T-helper 17 cell (primary cell): Measurements from ENCODE around the gene CERS2. TPM values are rescaled to one million over a fixed set of nuclear protein-coding genes. Genes with fewer than 3 reads are reported as not detected.
A peak's percentile ranks its signal among the peaks of the same experiment; 100 is the strongest.

Experiments
- ATAC-seq: fragments of 150-1000 bp; cut with Tn5 transposase; 2 replicates; pipeline ENCODE4 v1.10.0; 2021; ENCODE audit warnings: mild to moderate bottlenecking, moderate library complexity
- DNase-seq, 3 donors: peaks; one replicate each; pipeline versions ENCODE4 v3.0.0 to v3.0.0-alpha.2; 2020 to 2021
- H3K9me3 ChIP-seq: one replicate; pipeline ENCODE4 v1.7.0; 2013; ENCODE audit warnings: low read length, mild to moderate bottlenecking; ENCODE audit not compliant: control insufficient read depth, poor library complexity, severe bottlenecking
- H3K27ac Mint-ChIP-seq: one replicate; pipeline ENCODE4 v1.8.0; 2022; ENCODE audit warnings: mild to moderate bottlenecking, moderate library complexity, mixed read lengths
- H3K27me3 Mint-ChIP-seq: one replicate; pipeline ENCODE4 v1.8.0; 2022; ENCODE audit warnings: mixed read lengths
- H3K36me3 Mint-ChIP-seq: one replicate; pipeline ENCODE4 v1.8.0; 2022; ENCODE audit warnings: low read depth, mixed read lengths
- H3K4me1 Mint-ChIP-seq: one replicate; pipeline ENCODE4 v1.8.0; 2022; ENCODE audit warnings: mild to moderate bottlenecking, mixed read lengths
- H3K4me3 Mint-ChIP-seq: one replicate; pipeline ENCODE4 v1.8.0; 2022; ENCODE audit warnings: mild to moderate bottlenecking, moderate library complexity, mixed read lengths
- total RNA-seq, 4 donors: library from RNA in 2 of 4; stranded (reverse) in 2 of 4; gene quantifications; one replicate each; pipeline ENCODE4 v1.2.3 and lab custom pipeline; 2022 to 2026

Gene CERS2
- total RNA-seq, 2 donors from 2014 or later: 108 to 142 TPM

- peak overlapping the region; percentile 88 for H3K27ac Mint-ChIP-seq
- no peaks in the 10 kb centered on the region for H3K27me3 Mint-ChIP-seq
- no peaks in the 10 kb centered on the region for H3K9me3 ChIP-seq
- peaks cover 9% of the 10 kb centered on the region for H3K36me3 Mint-ChIP-seq
- H3K4me1 Mint-ChIP-seq: peaks cover 51% of the 10 kb centered on the region
- H3K4me3 Mint-ChIP-seq: peak overlapping the region; percentile 90
- ATAC-seq (no peak), DNase-seq (no peak)
Measured at GRCh38 chr1:150971583-150972416, 2.8 kb downstream of the CERS2 start.

GRCh38 chr1:150970808-150971582 is 3.6 kb downstream of the CERS2 start:
- no peaks in the 10 kb centered on the region for H3K9me3 ChIP-seq
- Mint-ChIP-seq H3K4me1 (peaks cover 48% of the 10 kb centered on the region), H3K27ac (peak overlapping the region; percentile 88), H3K36me3 (peaks cover 14% of the 10 kb centered on the region), H3K27me3 (no peaks in the 10 kb centered on the region), H3K4me3 (peak overlapping the region; percentile 65)
- ATAC-seq: no peak
- no peak for DNase-seq

GRCh38 chr1:150969626-150970025 is 5.0 kb downstream of the CERS2 start:
- H3K36me3 Mint-ChIP-seq: peaks cover 14% of the 10 kb centered on the region
- ATAC-seq (no peak), DNase-seq (no peak)
- peak overlapping the region; percentile 88 for H3K27ac Mint-ChIP-seq
- H3K9me3 ChIP-seq: no peaks in the 10 kb centered on the region
- peaks cover 43% of the 10 kb centered on the region for H3K4me1 Mint-ChIP-seq
- H3K4me3 Mint-ChIP-seq: no peak overlapping the region
- no peaks in the 10 kb centered on the region for H3K27me3 Mint-ChIP-seq

DNA sequence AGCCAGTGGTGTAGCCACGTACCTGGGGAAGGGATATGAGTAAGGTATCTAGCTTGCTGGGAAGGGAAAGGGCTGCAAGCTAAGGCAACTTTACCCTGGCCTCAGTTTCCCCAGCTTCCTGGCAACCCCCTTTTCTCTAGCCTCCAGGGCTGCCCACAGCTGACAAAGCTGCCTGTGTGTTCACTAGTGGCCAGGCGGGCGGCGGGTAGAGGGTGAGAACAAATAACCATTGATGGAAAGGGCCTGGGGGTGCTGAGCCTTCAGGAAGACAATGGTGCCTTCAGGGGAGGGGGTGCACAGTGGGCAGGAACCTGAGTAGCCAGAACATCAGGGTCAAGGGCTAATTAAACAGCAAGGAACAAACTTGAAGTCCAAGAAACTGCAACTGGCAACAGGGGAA is 6.1 kb downstream of the CERS2 start:
- Mint-ChIP-seq H3K27ac (peak overlapping the region; percentile 88), H3K36me3 (peaks cover 17% of the 10 kb centered on the region), H3K27me3 (no peaks in the 10 kb centered on the region), H3K4me1 (peaks cover 43% of the 10 kb centered on the region), H3K4me3 (no peak overlapping the region)
- DNase-seq (no peak), ATAC-seq (no peak)
- no peaks in the 10 kb centered on the region for H3K9me3 ChIP-seq

DNA sequence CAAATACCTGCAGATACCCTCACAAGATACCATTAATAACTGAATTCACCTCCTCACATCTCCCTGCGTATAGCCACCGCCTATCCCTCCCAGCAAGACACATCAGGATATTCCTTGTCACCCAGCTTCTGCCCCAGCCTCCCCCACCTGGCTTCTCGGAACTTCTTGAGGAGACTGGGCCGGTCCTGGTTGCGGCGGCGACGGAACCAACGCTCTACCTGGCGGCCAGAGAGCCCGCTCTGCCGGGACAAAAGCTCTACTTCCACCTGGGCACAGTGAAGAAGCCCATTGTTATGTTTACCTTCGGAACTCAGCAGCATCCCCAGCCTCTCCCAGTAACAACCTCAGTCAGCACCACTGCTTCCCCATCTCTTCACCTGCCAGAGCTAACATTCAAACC is 6.7 kb downstream of the CERS2 start:
- H3K9me3 ChIP-seq: no peaks in the 10 kb centered on the region
- Mint-ChIP-seq H3K4me3 (no peak overlapping the region), H3K27me3 (no peaks in the 10 kb centered on the region), H3K36me3 (peaks cover 17% of the 10 kb centered on the region), H3K27ac (peak overlapping the region; percentile 6), H3K4me1 (peaks cover 43% of the 10 kb centered on the region)
- ATAC-seq: no peak
- no peak for DNase-seq

DNA sequence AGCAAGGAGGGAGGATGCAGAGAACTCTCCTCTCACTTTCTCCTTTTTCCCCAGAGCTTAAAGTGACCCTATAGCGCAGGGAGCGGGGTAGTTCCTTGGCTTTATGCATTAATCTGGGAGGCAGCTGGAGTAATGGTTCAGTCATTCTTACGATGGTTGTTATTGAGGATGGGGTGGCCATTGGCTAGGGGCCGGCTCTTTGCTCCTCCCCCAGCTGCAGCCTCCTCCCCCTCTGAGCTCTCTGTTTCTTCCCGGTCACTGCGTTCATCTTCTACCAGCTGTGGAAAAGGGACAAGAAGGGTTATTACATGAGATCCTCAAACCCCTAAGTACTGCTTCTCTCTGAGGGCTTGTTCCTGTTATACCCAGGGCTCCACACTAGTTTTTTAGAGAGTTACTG is 8.6 kb downstream of the CERS2 start:
- DNase-seq (no peak), ATAC-seq (no peak)
- Mint-ChIP-seq H3K4me3 (no peak overlapping the region), H3K27me3 (no peaks in the 10 kb centered on the region), H3K4me1 (peaks cover 31% of the 10 kb centered on the region), H3K27ac (no peak overlapping the region), H3K36me3 (peaks cover 17% of the 10 kb centered on the region)
- H3K9me3 ChIP-seq: no peaks in the 10 kb centered on the region

DNA sequence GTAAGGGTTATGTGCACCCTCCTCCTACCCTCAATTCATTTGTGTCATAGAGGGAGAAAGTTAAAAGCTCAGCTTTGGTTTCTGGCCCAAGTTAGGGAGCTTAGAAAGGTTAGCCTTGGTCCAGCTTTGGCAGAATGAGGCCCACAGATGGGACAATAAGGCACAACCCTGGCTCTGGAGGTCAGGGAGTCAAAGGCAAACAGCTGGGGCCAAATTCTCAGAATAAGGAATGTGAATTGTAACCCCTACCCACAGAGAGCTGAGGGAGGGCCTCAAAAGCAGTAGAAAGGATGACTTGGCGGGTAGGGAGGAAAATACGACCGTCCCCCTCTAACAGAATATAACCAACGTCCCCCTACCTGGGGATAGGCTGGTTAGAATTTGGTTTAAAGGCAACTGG is 9.0 kb downstream of the CERS2 start:
- H3K9me3 ChIP-seq: no peaks in the 10 kb centered on the region
- H3K4me1 Mint-ChIP-seq: peaks cover 27% of the 10 kb centered on the region
- no peaks in the 10 kb centered on the region for H3K27me3 Mint-ChIP-seq
- ATAC-seq (no peak), DNase-seq (no peak)
- H3K27ac Mint-ChIP-seq: no peak overlapping the region
- H3K4me3 Mint-ChIP-seq: no peak overlapping the region
- H3K36me3 Mint-ChIP-seq: peaks cover 17% of the 10 kb centered on the region

DNA sequence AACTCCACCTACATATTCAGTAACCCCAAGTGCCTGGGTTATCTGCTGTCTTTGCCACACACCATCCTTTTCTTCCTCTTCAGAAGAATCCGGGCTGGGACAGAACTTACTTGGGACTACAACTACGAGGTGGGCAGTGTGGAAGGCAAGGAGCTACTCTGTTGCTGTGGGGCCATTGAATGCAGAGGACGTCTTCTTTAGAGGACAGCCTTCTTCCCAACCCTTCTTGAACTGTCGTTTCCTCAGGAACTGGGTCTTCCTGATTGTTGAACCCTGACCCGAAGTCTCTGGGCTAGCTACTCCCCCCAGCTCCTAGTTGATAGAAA is 10.5 kb downstream of the CERS2 start:
- H3K36me3 Mint-ChIP-seq: peaks cover 21% of the 10 kb centered on the region
- H3K4me1 Mint-ChIP-seq: peaks cover 25% of the 10 kb centered on the region
- H3K27ac Mint-ChIP-seq: peak overlapping the region; percentile 70
- H3K9me3 ChIP-seq: no peaks in the 10 kb centered on the region
- DNase-seq (no peak), ATAC-seq (no peak)
- H3K4me3 Mint-ChIP-seq: no peak overlapping the region
- no peaks in the 10 kb centered on the region for H3K27me3 Mint-ChIP-seq

DNA sequence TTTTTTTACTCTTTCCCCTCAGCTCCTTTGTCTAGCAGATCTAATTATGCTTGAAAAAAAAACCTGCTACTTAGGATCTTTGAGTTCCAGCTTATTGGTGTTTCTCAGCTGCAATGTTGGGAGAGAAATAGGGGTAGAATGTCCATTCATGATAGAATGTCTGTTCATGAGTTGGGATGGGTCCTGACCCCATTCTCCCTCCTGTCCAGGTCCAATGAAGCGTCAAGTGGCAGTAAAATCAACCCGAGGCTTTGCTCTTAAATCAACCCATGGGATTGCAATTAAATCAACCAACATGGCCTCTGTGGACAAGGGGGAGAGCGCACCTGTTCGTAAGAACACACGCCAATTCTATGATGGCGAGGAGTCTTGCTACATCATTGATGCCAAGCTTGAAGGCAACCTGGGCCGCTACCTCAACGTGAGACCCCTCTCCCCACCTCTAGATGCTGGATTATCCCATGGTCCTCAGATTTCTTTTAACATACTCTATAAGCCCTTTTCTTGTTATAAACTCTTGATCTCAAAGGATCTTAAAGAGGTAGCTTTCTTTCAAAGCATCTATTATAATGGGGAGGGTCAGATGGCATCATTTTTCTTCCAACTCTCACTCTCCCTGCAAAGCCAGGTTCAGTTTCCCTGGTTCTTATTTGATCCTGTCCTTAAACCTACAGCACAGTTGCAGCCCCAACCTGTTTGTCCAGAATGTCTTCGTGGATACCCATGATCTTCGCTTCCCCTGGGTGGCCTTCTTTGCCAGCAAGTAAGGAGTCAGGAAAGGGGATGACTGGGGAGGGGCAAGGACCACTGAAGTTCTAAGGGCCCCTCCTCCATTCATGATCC is 11.1 kb downstream of the CERS2 start:
- no peaks in the 10 kb centered on the region for H3K9me3 ChIP-seq
- H3K36me3 Mint-ChIP-seq: peaks cover 19% of the 10 kb centered on the region
- H3K4me1 Mint-ChIP-seq: peaks cover 23% of the 10 kb centered on the region
- DNase-seq (no peak), ATAC-seq (no peak)
- no peak overlapping the region for H3K4me3 Mint-ChIP-seq
- peak overlapping the region; percentile 86 for H3K27ac Mint-ChIP-seq
- no peaks in the 10 kb centered on the region for H3K27me3 Mint-ChIP-seq

GRCh38 chr1:150961756-150962155 is 12.9 kb downstream of the CERS2 start:
- no peaks in the 10 kb centered on the region for H3K27me3 Mint-ChIP-seq
- ATAC-seq (no peak), DNase-seq (no peak)
- no peak overlapping the region for H3K4me3 Mint-ChIP-seq
- peaks cover 18% of the 10 kb centered on the region for H3K4me1 Mint-ChIP-seq
- peaks cover 13% of the 10 kb centered on the region for H3K36me3 Mint-ChIP-seq
- peak overlapping the region; percentile 86 for H3K27ac Mint-ChIP-seq
- no peaks in the 10 kb centered on the region for H3K9me3 ChIP-seq

- Mint-ChIP-seq H3K27me3 (no peaks in the 10 kb centered on the region), H3K4me3 (no peak overlapping the region), H3K4me1 (peaks cover 15% of the 10 kb centered on the region), H3K27ac (no peak overlapping the region), H3K36me3 (peaks cover 9% of the 10 kb centered on the region)
- no peaks in the 10 kb centered on the region for H3K9me3 ChIP-seq
- DNase-seq: no peak
- no peak for ATAC-seq
Measured at GRCh38 chr1:150960646-150961045, 14.0 kb downstream of the CERS2 start.

DNA sequence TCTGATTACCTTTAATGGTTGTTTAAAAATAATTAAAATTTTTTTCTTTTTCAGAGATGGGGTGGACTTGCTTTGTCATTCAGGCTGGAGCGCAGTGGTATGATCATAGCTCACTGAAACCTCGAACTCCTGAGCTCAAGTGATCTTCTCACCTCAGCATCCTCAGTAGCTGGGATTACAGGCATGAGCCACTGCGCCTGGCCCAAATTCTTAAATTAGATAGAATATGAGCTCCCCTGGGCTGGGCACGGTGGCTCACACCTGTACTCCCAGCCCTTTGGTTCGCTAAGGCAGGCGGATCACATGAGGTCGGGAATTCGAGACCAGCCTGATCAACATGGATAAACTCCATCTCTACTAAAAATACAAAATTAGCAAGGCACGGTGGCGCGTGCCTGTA is 17.0 kb downstream of the CERS2 start:
- H3K9me3 ChIP-seq: no peaks in the 10 kb centered on the region
- no peak overlapping the region for H3K4me3 Mint-ChIP-seq
- no peak overlapping the region for H3K27ac Mint-ChIP-seq
- H3K36me3 Mint-ChIP-seq: peaks cover 8% of the 10 kb centered on the region
- H3K27me3 Mint-ChIP-seq: no peaks in the 10 kb centered on the region
- ATAC-seq (no peak), DNase-seq (no peak)
- H3K4me1 Mint-ChIP-seq: peaks cover 8% of the 10 kb centered on the region

DNA sequence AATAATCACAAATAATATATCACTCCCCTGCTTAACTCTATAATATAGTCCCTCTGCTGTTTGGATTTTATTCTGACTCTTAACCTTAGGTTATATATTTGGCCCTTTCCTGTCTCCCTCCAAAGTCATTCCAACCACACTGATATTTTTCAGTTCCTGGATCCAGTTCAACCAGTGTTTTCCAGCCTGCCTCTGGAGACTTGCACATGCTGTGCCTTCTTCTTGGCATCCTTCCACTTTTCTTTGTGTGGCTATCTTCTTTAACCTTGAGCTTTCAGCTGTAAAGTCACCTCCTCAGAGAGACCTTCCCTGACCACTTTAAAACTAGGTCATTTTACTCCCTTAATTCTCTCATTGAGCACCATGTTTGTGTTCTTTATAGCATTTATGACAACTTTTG is 19.4 kb downstream of the CERS2 start:
- no peaks in the 10 kb centered on the region for H3K27me3 Mint-ChIP-seq

More for the DNA sequence above, 19.4 kb downstream of the CERS2 start:
- H3K27ac Mint-ChIP-seq: no peak overlapping the region
- no peak overlapping the region for H3K4me3 Mint-ChIP-seq
- ATAC-seq: no peak
- peaks cover 11% of the 10 kb centered on the region for H3K36me3 Mint-ChIP-seq
- H3K9me3 ChIP-seq: no peaks in the 10 kb centered on the region
- peaks cover 7% of the 10 kb centered on the region for H3K4me1 Mint-ChIP-seq
- no peak for DNase-seq
